Adrenal gland (tissue), 12 donors: ENCODE results near the gene LZTS2. TPM values are rescaled to one million over a fixed set of nuclear protein-coding genes. Genes with fewer than 3 reads are reported as not detected.

Experiments
- DNase-seq, 7 donors: peaks; one replicate each; pipeline ENCODE4 v3.0.0-alpha.2; 2019 to 2020
- H3K27ac ChIP-seq, 5 donors: fragments of 200-600 bp; sonication (generic) in 4 of 5; 1 replicate in 3 of 5; 2 replicates in 2 of 5; pipeline versions ENCODE4 v1.5.1 to v1.8.0; 2016 to 2020; ENCODE audit warnings: mild to moderate bottlenecking in 1 of 5
- H3K27me3 ChIP-seq: fragments of 200-600 bp; 2 replicates; pipeline ENCODE4 v1.8.0; 2021
- H3K36me3 ChIP-seq, 2 donors: fragments of 200-600 bp; replicated peaks in 1 of 2; 1 replicate in 1 of 2; 2 replicates in 1 of 2; pipeline versions ENCODE4 v1.5.1 to v1.8.0; 2018 to 2022
- H3K4me1 ChIP-seq, 2 donors: fragments of 200-600 bp; replicated peaks in 1 of 2; 1 replicate in 1 of 2; 2 replicates in 1 of 2; pipeline versions ENCODE4 v1.5.1 to v1.8.0; 2018 to 2021
- H3K4me3 ChIP-seq, 4 donors: fragments of 200-600 bp; sonication (generic) in 3 of 4; one replicate each; pipeline ENCODE4 v1.5.1; 2016 to 2018
- H3K9me3 ChIP-seq, 3 donors: fragments of 200-600 bp; sonication (generic) in 1 of 3; replicated peaks in 1 of 3; 1 replicate in 2 of 3; 2 replicates in 1 of 3; pipeline versions ENCODE4 v1.5.1 to v1.8.0; 2016 to 2021
- POLR2A ChIP-seq, 2 donors: fragments of 450-650 bp; IDR thresholded peaks; one replicate each; pipeline ENCODE4 v1.6.1; 2017; ENCODE audit warnings: antibody characterized with exemption in 2 of 2, mild to moderate bottlenecking in 2 of 2, moderate library complexity in 1 of 2
- WGBS, 4 donors: extraction: QIAGEN DNeasy Blood & Tissue Kit in 2 of 4; methylation state at CpG; one replicate each; pipeline versions ENCODE4 v1.1.5 to v1.1.7; 2013 to 2017; 5-methylcytosine and 5-hydroxymethylcytosine counted together
- intact Hi-C, 2 donors: fragments of 100-400 bp; cut with DNase I; formaldehyde crosslinking; loops; one replicate each; pipeline versions ENCODE4 v1.14.1 to v1.15.0; 2022 to 2023
- polyA plus RNA-seq, 3 donors: library from polyadenylated mRNA; stranded (reverse); fragments of 200-250 nt in 2 of 3; fragments of 350-450 nt in 1 of 3; fragmentation: Illumina TruSeq in 1 of 3; extraction: RNeasy Lipid Tissue Mini Kit (QIAGEN cat#74804) in 1 of 3; gene quantifications; one replicate each; pipeline ENCODE4 v1.2.3, GENCODE V29; 2013 to 2014
- total RNA-seq, 9 donors: library from RNA; depleted of rRNA in 4 of 9; stranded (reverse); fragments of >200 nt in 4 of 9; fragments of 120-200 nt in 1 of 9; fragmentation: NEBNext Ultra II Directional in 1 of 9; extraction: Animal tissue kit (Norgen Biotek cat#: 25700) in 1 of 9; gene quantifications; one replicate each; pipeline versions ENCODE4 v1.1.0 to v1.2.4, GENCODE V29; 2013 to 2023
- TF ChIP-seq, protein P1 (sequence below), 6 experiments: fragments of 450-650 bp in 4 of 6; fragments of 200-600 bp in 2 of 6; sonication (generic) in 1 of 6; IDR thresholded peaks; 1 replicate in 5 of 6; 2 replicates in 1 of 6; pipeline versions ENCODE4 v1.5.1 to v1.8.0; 2016 to 2021; ENCODE audit warnings: antibody characterized with exemption in 6 of 6, mild to moderate bottlenecking in 2 of 6, moderate library complexity in 1 of 6
- donor health status: healthy with polysubstance abuse.
- donor health status: Bipolar disorder and iron deficiency.
- donor health status: DM: yes; HTN: yes; CAD: no.
- donor health status: DM: no; HTN: no; CAD: no.
- donor health status: DM: no; HTN: no; CAD: no.
- donor health status: DM: yes; HTN: yes; CAD: no.

LZTS2 gene
- total and polyA plus RNA-seq, 12 donors = 12.2 to 232 (median 101) TPM

DNA sequence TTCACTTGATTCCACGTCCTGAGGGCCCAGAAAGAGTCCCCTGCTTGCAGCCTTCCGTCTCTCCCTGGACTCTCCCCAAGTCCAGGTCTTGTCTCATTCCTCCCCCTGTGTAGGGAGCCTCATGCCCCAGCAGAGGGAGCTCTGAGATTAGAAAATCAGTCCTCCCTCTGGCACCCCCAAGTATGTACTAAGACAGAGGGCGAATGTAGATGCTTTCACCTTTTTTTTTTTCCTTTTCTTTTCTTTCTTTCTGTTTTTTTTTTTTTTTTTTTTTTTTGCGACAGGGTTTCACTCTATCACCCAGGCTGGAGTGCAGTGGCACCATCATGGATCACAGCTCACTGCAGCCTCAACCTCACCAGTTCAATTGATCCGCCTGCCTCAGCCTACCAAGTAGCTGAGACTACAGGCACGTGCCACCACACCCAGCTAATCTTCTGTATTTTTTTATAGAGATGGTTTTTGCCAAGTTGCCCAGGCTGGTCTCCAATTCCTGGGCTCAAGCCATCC is 41.7 kb downstream of the LZTS2 start:
- H3K9me3 ChIP-seq = no peaks in the 10 kb centered on the region
- H3K36me3 ChIP-seq = peaks cover 0 to 38% of the 10 kb centered on the region in 2 donors
- no peak overlapping the region for H3K4me3 ChIP-seq
- TF ChIP-seq, protein P1, sequence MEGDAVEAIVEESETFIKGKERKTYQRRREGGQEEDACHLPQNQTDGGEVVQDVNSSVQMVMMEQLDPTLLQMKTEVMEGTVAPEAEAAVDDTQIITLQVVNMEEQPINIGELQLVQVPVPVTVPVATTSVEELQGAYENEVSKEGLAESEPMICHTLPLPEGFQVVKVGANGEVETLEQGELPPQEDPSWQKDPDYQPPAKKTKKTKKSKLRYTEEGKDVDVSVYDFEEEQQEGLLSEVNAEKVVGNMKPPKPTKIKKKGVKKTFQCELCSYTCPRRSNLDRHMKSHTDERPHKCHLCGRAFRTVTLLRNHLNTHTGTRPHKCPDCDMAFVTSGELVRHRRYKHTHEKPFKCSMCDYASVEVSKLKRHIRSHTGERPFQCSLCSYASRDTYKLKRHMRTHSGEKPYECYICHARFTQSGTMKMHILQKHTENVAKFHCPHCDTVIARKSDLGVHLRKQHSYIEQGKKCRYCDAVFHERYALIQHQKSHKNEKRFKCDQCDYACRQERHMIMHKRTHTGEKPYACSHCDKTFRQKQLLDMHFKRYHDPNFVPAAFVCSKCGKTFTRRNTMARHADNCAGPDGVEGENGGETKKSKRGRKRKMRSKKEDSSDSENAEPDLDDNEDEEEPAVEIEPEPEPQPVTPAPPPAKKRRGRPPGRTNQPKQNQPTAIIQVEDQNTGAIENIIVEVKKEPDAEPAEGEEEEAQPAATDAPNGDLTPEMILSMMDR (IDR thresholded peaks at IDR 0.05) = peak; percentile 73 to 95 (median 82)
- TF ChIP-seq POLR2A (IDR thresholded peaks at IDR 0.05) = no peak
- no peaks in the 10 kb centered on the region for H3K27me3 ChIP-seq
- peaks cover 3 to 19% of the 10 kb centered on the region in 2 donors for H3K4me1 ChIP-seq
- peak; percentile 84 to 95 (median 90) for DNase-seq
- 20 to 25% (median 23%) methylated on average over 6 of the region's 6 CpGs for WGBS, 4 donors
- peak overlapping the region in 2 of 5 donors; percentile 89 to 90 for H3K27ac ChIP-seq
- intact Hi-C loops = no loop called here

DNA sequence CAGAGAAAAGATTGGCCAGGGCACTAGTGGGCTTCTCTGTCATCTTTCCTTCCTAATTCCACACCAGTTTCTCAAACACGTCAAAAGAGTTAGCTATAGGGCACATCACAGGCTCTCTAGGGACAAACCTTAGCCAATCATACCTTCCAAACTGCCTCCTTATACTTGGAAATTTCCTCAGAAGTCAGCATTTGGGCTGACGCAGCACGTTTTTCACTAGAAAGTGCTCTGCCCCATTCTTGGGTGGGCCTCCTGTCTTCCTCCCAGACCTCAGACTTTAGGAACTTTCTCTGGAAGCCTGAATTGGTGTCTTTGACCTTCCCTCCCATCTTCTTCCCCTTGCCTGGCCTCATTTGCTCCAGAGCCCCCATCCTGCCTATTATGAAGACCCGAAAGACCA is 42.5 kb downstream of the LZTS2 start:
- WGBS, 4 donors = 65 to 71% (median 69%) methylated on average over 4 of the region's 4 CpGs
- Histone ChIP-seq H3K9me3 (no peaks in the 10 kb centered on the region), H3K36me3 (peaks cover 0 to 30% of the 10 kb centered on the region in 2 donors), H3K4me3 (peak overlapping the region in 2 of 4 donors; percentile 52 to 58), H3K27me3 (peaks cover 7% of the 10 kb centered on the region), H3K4me1 (peaks cover 3 to 19% of the 10 kb centered on the region in 2 donors), H3K27ac (peak overlapping the region; percentile 86 to 95 (median 89))
- no peak for TF ChIP-seq POLR2A (IDR thresholded peaks at IDR 0.05)
- TF ChIP-seq, protein P1 (IDR thresholded peaks at IDR 0.05) = no peak
- intact Hi-C loops = no loop called here
- no peak for DNase-seq

DNA sequence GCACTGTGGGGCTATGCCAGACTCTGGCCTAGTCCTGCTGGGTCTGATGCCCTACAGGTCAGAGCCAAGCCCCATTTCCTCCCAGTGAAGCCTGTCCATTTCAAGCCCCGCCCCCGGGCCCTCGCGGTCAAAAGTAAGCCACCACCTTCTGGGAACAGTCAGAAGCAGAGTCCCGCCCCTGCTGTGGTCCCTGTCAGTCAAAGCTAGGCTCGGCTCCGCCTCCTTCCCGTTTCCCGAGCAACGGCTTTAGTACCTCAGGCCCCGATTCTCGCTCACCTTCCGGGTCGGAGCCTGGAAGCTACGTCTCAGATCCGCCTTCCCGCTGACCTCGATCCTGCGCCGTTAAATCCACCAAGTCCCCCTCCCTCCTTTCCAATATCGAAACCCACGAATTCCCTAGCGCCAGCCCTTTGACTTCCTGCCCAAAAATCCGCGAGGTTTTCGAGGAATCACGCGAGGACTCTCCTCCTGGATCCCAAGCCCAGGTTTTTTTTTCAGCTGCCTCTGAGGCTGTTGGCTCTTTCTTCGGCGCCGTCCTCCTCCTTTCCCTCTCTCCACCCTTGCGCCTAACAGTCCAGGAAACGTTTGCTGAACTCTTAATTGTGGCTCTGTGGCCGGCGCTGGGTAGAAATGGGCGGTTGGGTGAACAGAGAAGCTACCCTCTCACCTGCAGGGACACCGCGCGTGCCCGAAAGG is 43.2 kb downstream of the LZTS2 start:
- 2 to 5% (median 3%) methylated on average over 33 to 40 of the region's 40 CpGs for WGBS, 4 donors
- Histone ChIP-seq H3K4me3 (peak overlapping the region in 3 of 4 donors; percentile 52 to 58 (median 56)), H3K36me3 (peaks cover 0 to 23% of the 10 kb centered on the region in 2 donors), H3K27me3 (peaks cover 13% of the 10 kb centered on the region), H3K4me1 (peaks cover 3 to 19% of the 10 kb centered on the region in 2 donors), H3K27ac (peak overlapping the region; percentile 86 to 95 (median 89)), H3K9me3 (no peaks in the 10 kb centered on the region)
- intact Hi-C loops = no loop called here
- TF ChIP-seq, protein P1 (IDR thresholded peaks at IDR 0.05) = no peak
- TF ChIP-seq POLR2A (IDR thresholded peaks at IDR 0.05) = peak; percentile 38 to 65
- DNase-seq = peak; percentile 96 to 99 (median 98)

DNA sequence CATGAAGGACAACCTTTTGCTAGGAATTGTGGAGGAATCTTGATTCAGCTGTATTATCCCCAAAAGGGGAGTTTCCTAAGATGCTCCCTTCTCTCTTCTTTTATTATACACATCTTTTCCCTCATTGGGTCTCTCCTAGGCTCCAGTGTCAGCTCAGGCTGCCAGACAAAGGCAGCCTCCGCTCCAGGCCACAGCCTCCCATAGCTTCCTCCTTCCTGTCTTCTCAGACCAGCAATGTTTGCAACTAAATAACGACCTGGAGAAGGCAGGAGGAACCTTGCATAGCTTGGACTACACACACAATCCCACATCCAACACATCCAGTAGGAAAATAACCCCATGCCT is 43.7 kb downstream of the LZTS2 start:
- H3K9me3 ChIP-seq = no peaks in the 10 kb centered on the region
- H3K4me1 ChIP-seq = peaks cover 3 to 19% of the 10 kb centered on the region in 2 donors
- peaks cover 0 to 18% of the 10 kb centered on the region in 2 donors for H3K36me3 ChIP-seq
- no peak for DNase-seq
- peak overlapping the region; percentile 86 to 95 (median 89) for H3K27ac ChIP-seq
- peaks cover 18% of the 10 kb centered on the region for H3K27me3 ChIP-seq
- intact Hi-C loops = no loop called here
- 11 to 29% (median 22%) methylated on average over 2 of the region's 2 CpGs for WGBS, 4 donors
- TF ChIP-seq, protein P1 (IDR thresholded peaks at IDR 0.05) = no peak
- TF ChIP-seq POLR2A (IDR thresholded peaks at IDR 0.05) = no peak
- peak overlapping the region in 3 of 4 donors; percentile 52 to 58 (median 56) for H3K4me3 ChIP-seq
